Measurements from ENCODE around the gene FLG2. TPM values are rescaled to one million over a fixed set of nuclear protein-coding genes. Genes with fewer than 3 reads are reported as not detected.
"Not testable (repeated sequence)": the region's sequence is repeated elsewhere in the genome, so short reads cannot be mapped to it uniquely, and the experiment has no call there.

The FLG2 gene
- total RNA-seq, 1 experiment from 2014 or later, result not detected

- no peak for TF ChIP-seq USF2 (CRISPR knock-in tag; IDR thresholded peaks at IDR 0.05)
Observed at GRCh38 chr1:152309955-152310354, 49.9 kb downstream of the FLG2 start (continued).

- H3K4me3 Mint-ChIP-seq; ATAC-seq; DNase-seq (ENCODE audit: low spot score); POLR2A ChIA-PET; H3K27ac Mint-ChIP-seq; H3K4me1 Mint-ChIP-seq; CTCF ChIA-PET: not testable (repeated sequence)
- Mint-ChIP-seq H3K27me3 (ENCODE audit: low read depth) (peaks cover 41% of the 10 kb centered on the region), H3K9me3 (peaks cover 85% of the 10 kb centered on the region), H3K36me3 (peaks cover 88% of the 10 kb centered on the region)
Observed at GRCh38 chr1:152309320-152309901, 50.4 kb downstream of the FLG2 start.

- POLR2A ChIA-PET; DNase-seq (ENCODE audit: low spot score); CTCF ChIA-PET; ATAC-seq; H3K4me1 Mint-ChIP-seq; H3K4me3 Mint-ChIP-seq; H3K27ac Mint-ChIP-seq: not testable (repeated sequence)
- Mint-ChIP-seq H3K27me3 (ENCODE audit: low read depth) (peaks cover 34% of the 10 kb centered on the region), H3K9me3 (peaks cover 85% of the 10 kb centered on the region), H3K36me3 (peaks cover 88% of the 10 kb centered on the region)
Observed at GRCh38 chr1:152308758-152309157, 51.0 kb downstream of the FLG2 start.

- H3K4me1 Mint-ChIP-seq; CTCF ChIA-PET; ATAC-seq; H3K4me3 Mint-ChIP-seq; DNase-seq (ENCODE audit: low spot score); H3K27ac Mint-ChIP-seq; POLR2A ChIA-PET: not testable (repeated sequence)
- peaks cover 32% of the 10 kb centered on the region for H3K27me3 Mint-ChIP-seq (ENCODE audit: low read depth)
- peaks cover 85% of the 10 kb centered on the region for H3K9me3 Mint-ChIP-seq
- peaks cover 86% of the 10 kb centered on the region for H3K36me3 Mint-ChIP-seq
Observed at GRCh38 chr1:152307970-152308369, 51.8 kb downstream of the FLG2 start.

GRCh38 chr1:152306123-152306522 lies 53.7 kb downstream of the FLG2 start:
- H3K4me1 Mint-ChIP-seq; H3K4me3 Mint-ChIP-seq; POLR2A ChIA-PET; H3K27ac Mint-ChIP-seq; DNase-seq (ENCODE audit: low spot score); ATAC-seq; CTCF ChIA-PET: not testable (repeated sequence)
- peaks cover 28% of the 10 kb centered on the region for H3K27me3 Mint-ChIP-seq (ENCODE audit: low read depth)
- H3K9me3 Mint-ChIP-seq, result peaks cover 85% of the 10 kb centered on the region
- peaks cover 86% of the 10 kb centered on the region for H3K36me3 Mint-ChIP-seq

- H3K9me3 Mint-ChIP-seq, result peaks cover 85% of the 10 kb centered on the region
- ATAC-seq; POLR2A ChIA-PET; H3K4me1 Mint-ChIP-seq; H3K27ac Mint-ChIP-seq; H3K4me3 Mint-ChIP-seq; DNase-seq (ENCODE audit: low spot score); CTCF ChIA-PET: not testable (repeated sequence)
- H3K27me3 Mint-ChIP-seq (ENCODE audit: low read depth), result peaks cover 23% of the 10 kb centered on the region
- peaks cover 84% of the 10 kb centered on the region for H3K36me3 Mint-ChIP-seq
Observed at GRCh38 chr1:152304773-152305172, 55.0 kb downstream of the FLG2 start.

GRCh38 chr1:152303139-152303872 lies 56.5 kb downstream of the FLG2 start:
- CTCF ChIA-PET; DNase-seq (ENCODE audit: low spot score); H3K4me3 Mint-ChIP-seq; POLR2A ChIA-PET; H3K4me1 Mint-ChIP-seq; H3K27ac Mint-ChIP-seq; ATAC-seq: not testable (repeated sequence)
- Mint-ChIP-seq H3K36me3 (peaks cover 77% of the 10 kb centered on the region), H3K9me3 (peaks cover 83% of the 10 kb centered on the region), H3K27me3 (ENCODE audit: low read depth) (peaks cover 19% of the 10 kb centered on the region)

Other genes with a start within 250 kb of the FLG2 start
- 0.02 to 0.05 TPM (median 0.04 TPM) in 3 replicates for gene TCHH, start 244.6 kb downstream of the FLG2 start, total RNA-seq (2021)
- gene RPTN, start 200.8 kb downstream of the FLG2 start, total RNA-seq (2021), result not detected in 3 replicates
- gene HRNR, start 135.8 kb downstream of the FLG2 start, total RNA-seq (2021), result not detected in 3 replicates
- gene FLG, start 34.8 kb downstream of the FLG2 start, total RNA-seq (2021), result not detected in 3 replicates
- not detected in 3 replicates for gene CRNN, start 54.3 kb upstream of the FLG2 start, total RNA-seq (2021)
- gene LCE5A, start 150.8 kb upstream of the FLG2 start, total RNA-seq (2021), result not detected in 3 replicates
- gene CRCT1, start 154.5 kb upstream of the FLG2 start, total RNA-seq (2021), result not detected in 3 replicates
- not detected in 3 replicates for gene LCE3E, start 206.8 kb upstream of the FLG2 start, total RNA-seq (2021)
- not detected in 3 replicates for gene LCE3D, start 220.5 kb upstream of the FLG2 start, total RNA-seq (2021)
- not detected in 3 replicates for gene LCE3C, start 240.2 kb upstream of the FLG2 start, total RNA-seq (2021)